ENCODE data around the gene DTNBP1. TPM values are rescaled to one million over a fixed set of nuclear protein-coding genes. Genes with fewer than 3 reads are reported as not detected.
A peak's percentile ranks its signal among the peaks of the same experiment; 100 is the strongest.

Gene DTNBP1
- total and polyA plus RNA-seq, 12 donors, result 4.2 to 17.1 (median 9.0) TPM

DNA sequence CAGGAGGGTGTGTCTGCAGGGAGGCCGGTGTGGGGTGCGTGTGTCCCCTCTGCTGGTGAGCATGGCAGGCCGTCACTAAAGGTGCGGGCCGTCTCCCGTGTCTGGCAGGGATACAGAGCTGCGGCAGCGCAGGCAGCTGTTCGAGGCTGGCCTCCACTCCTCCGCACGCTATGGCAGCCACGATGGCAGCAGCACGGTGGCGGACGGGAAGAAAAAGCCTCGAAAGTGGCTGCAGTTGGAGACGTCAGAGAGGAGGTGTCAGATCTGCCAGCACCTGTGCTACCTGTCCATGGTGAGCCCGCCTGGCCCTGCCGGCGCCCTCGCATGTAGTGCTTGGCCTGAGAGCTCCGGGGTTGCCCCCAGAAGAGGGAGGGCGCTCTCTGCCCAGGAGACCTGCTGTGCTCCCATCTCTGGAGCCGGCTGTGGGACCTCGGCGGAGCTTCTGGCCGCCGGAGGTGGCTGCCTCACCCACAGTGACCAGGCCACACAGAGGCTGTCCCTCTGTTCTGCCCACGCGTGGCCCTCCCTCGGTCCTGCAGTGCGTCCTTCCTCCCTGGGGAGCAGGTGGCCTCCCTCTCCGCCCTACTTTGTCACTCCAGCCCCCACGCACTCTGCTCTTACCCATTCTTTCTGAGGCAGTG, 149.6 kb downstream of the DTNBP1 start:
- DNase-seq, result no peak
- Histone ChIP-seq H3K4me3 (no peak overlapping the region), H3K9me3 (replicated peaks in 1 of 3) (no peaks in the 10 kb centered on the region), H3K4me1 (replicated peaks in 1 of 2) (peaks cover 0 to 6% of the 10 kb centered on the region in 2 donors), H3K27me3 (no peaks in the 10 kb centered on the region), H3K27ac (no peak overlapping the region), H3K36me3 (replicated peaks in 1 of 2) (peaks cover 0 to 35% of the 10 kb centered on the region in 2 donors)
- TF ChIP-seq CTCF (IDR thresholded peaks at IDR 0.05), result no peak
- no peak for TF ChIP-seq POLR2A (IDR thresholded peaks at IDR 0.05)
- 93 to 95% (median 94%) methylated on average over 16 to 34 of the region's 34 CpGs for WGBS, 4 donors
- intact Hi-C loops (cut with DNase I), result loop anchor here in 1 of 2 donors (10.0 kb wide), 1 partner anchor 102 kb away; no protein-coding TSS in a partner anchor

GRCh38 chr6:15512721-15513120, 150.1 kb downstream of the DTNBP1 start:
- no peak for DNase-seq
- peaks cover 0 to 32% of the 10 kb centered on the region in 2 donors for H3K36me3 ChIP-seq (replicated peaks in 1 of 2)
- intact Hi-C loops (cut with DNase I), result loop anchor here in 1 of 2 donors (10.0 kb wide), 1 partner anchor 102 kb away; no protein-coding TSS in a partner anchor

DNA sequence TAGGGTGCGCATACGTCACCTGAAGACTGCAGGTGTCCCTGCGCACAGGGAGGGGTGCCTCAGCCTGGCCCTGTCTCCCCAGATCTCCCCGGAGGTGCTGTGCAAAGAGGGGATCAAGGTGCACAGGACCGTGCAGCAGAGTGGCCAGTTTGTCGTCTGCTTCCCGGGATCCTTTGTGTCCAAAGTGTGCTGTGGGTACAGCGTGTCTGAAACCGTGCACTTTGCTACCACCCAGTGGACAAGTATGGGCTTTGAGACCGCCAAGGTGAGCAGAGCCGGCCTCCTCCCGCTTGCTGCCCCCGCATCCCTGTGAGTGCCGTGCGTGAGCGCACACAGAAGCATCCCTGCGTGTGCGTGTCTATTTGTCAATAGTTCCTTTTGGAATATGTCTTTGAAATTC, 150.7 kb downstream of the DTNBP1 start:
- intact Hi-C loops (cut with DNase I), result loop anchor here in 1 of 2 donors (10.0 kb wide), 1 partner anchor 103 kb away; no protein-coding TSS in a partner anchor
- 82 to 92% (median 88%) methylated on average over 18 of the region's 18 CpGs for WGBS, 4 donors
- Histone ChIP-seq H3K36me3 (replicated peaks in 1 of 2) (peaks cover 0 to 29% of the 10 kb centered on the region in 2 donors), H3K4me1 (replicated peaks in 1 of 2) (peaks cover 0 to 13% of the 10 kb centered on the region in 2 donors), H3K27me3 (no peaks in the 10 kb centered on the region), H3K27ac (peak overlapping the region in 2 of 5 donors; percentile 17 to 24), H3K9me3 (replicated peaks in 1 of 3) (no peaks in the 10 kb centered on the region), H3K4me3 (no peak overlapping the region)
- DNase-seq, result peak in 5 of 7 donors; percentile 40 to 73 (median 47)
- TF ChIP-seq CTCF (IDR thresholded peaks at IDR 0.05) (peak in 5 of 6 experiments; percentile 4 to 35 (median 26)), POLR2A (IDR thresholded peaks at IDR 0.05) (no peak)

More at GRCh38 chr6:15512721-15513120, 150.1 kb downstream of the DTNBP1 start:
- WGBS, 4 donors, result 91 to 94% (median 92%) methylated on average over 5 to 9 of the region's 9 CpGs
- Histone ChIP-seq H3K9me3 (replicated peaks in 1 of 3) (no peaks in the 10 kb centered on the region), H3K27ac (no peak overlapping the region), H3K27me3 (no peaks in the 10 kb centered on the region), H3K4me1 (replicated peaks in 1 of 2) (peaks cover 0 to 11% of the 10 kb centered on the region in 2 donors), H3K4me3 (no peak overlapping the region)
- TF ChIP-seq POLR2A (IDR thresholded peaks at IDR 0.05), result no peak
- TF ChIP-seq CTCF (IDR thresholded peaks at IDR 0.05), result no peak

GRCh38 chr6:15511248-15512125, 151.3 kb downstream of the DTNBP1 start:
- peak; percentile 58 to 92 (median 81) for DNase-seq
- Histone ChIP-seq H3K4me3 (no peak overlapping the region), H3K36me3 (replicated peaks in 1 of 2) (peaks cover 0 to 29% of the 10 kb centered on the region in 2 donors), H3K9me3 (replicated peaks in 1 of 3) (no peaks in the 10 kb centered on the region), H3K27me3 (no peaks in the 10 kb centered on the region), H3K27ac (peak overlapping the region in 1 of 5 donors; percentile 24), H3K4me1 (replicated peaks in 1 of 2) (peaks cover 0 to 13% of the 10 kb centered on the region in 2 donors)
- no peak for TF ChIP-seq POLR2A (IDR thresholded peaks at IDR 0.05)
- intact Hi-C loops (cut with DNase I), result loop anchor here in 1 of 2 donors (10.0 kb wide), 1 partner anchor 103 kb away; no protein-coding TSS in a partner anchor
- WGBS, 4 donors, result 56 to 76% (median 75%) methylated on average over 9 to 14 of the region's 14 CpGs

Measured in adrenal gland (tissue), 12 donors.